Measurements from ENCODE around the gene AHR. TPM values are rescaled to one million over a fixed set of nuclear protein-coding genes. Genes with fewer than 3 reads are reported as not detected.

Gene AHR
- total and polyA plus RNA-seq, 2 donors (not counting 3 experiments of a cell fraction or from before 2014, with no cell fraction given): 4.8 to 31.8 TPM

DNA sequence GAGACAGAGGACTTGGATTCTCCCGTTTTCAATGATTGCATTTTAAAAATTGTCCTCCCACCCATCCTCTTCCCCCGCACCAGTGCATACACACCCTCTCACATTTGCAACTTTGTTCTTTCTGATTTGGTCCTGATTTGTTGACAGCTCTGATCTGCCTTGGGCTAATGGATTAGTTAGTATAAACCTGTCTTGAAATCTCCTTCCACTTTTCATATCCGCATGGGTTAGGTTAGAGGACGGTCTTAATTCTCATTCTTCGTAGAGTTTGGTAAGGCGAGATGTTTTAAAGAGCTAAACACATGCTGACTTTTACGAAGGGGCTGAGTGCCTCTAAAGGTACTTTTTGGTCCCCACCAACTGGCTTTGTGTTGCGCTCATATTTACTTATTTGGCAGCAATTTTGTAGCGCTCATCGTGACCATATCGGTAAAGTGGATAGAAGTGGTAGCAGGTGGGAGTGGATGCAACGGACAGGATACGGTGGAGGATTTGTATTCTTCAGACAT is 1.1 kb downstream of the AHR start:
- H2AFZ ChIP-seq (ENCODE audit: low read depth, low read length): peak overlapping the region; percentile 13
- dilution Hi-C loops (cut with MboI; ENCODE audit: extremely low pct_ligation_motif_present, low sequenced_read_pairs): no loop called here
- H3K36me3 ChIP-seq (ENCODE audit: control insufficient read depth in 2 of 2, extremely low read depth in 1 of 2, insufficient read depth in 2 of 2, low read length in 2 of 2): no peaks in the 10 kb centered on the region
- TF ChIP-seq GATA2 (IDR thresholded peaks at IDR 0.05; ENCODE audit: insufficient read depth, insufficient read length, low read depth, low read length) (no peak), JUN (IDR thresholded peaks at IDR 0.05; ENCODE audit: borderline replicate concordance, insufficient read depth, insufficient read length, low read depth) (no peak), POLR2AphosphoS5 (IDR thresholded peaks at IDR 0.05; ENCODE audit: insufficient read depth, low read depth, low read length) (peak; percentile 0)
- POLR2A ChIA-PET: interaction anchor here (1.2 kb wide), 1 partner anchor 14 kb away, joined by 3 read pairs; no protein-coding TSS in a partner anchor
- peaks cover 44% of the 10 kb centered on the region for H3K79me2 ChIP-seq (ENCODE audit: control insufficient read depth, insufficient read depth, low read length)
- DNase-seq (ENCODE audit: low read depth, low spot score) (peak; percentile 72), FAIRE-seq (peak; percentile 67)
- H4K20me1 ChIP-seq (replicated peaks; ENCODE audit: control insufficient read depth, extremely low read depth, insufficient read depth, low read length): no peaks in the 10 kb centered on the region
- intact Hi-C loops (cut with micrococcal nuclease): loop anchor here (5.0 to 10.0 kb wide), 2 partner anchors 497 to 1185 kb away; partner anchors contain the start of gene AGR2
- BruUV-seq (replicated peaks): TSS peak; percentile 35
- H3K9me3 ChIP-seq (replicated peaks; ENCODE audit: control insufficient read depth, insufficient read depth, low read length): no peaks in the 10 kb centered on the region
- no peaks in the 10 kb centered on the region for H3K27me3 ChIP-seq (ENCODE audit: control insufficient read depth in 2 of 2, insufficient read depth in 2 of 2, low read length in 2 of 2)
- no peaks in the 10 kb centered on the region for H3K9me1 ChIP-seq (replicated peaks; ENCODE audit: control insufficient read depth, extremely low read depth, insufficient read depth, low read length)
- peak overlapping the region; percentile 67 for H3K9ac ChIP-seq (replicated peaks; ENCODE audit: extremely low read depth, insufficient read depth, low read length)
- peak overlapping the region; percentile 62 to 97 (median 90) for H3K4me3 ChIP-seq (replicated peaks in 1 of 3; ENCODE audit: insufficient read depth in 1 of 3, low read depth in 1 of 3, low read length in 3 of 3)
- peak overlapping the region; percentile 79 for H3K4me2 ChIP-seq (ENCODE audit: insufficient read depth, low read length)
- CTCF ChIA-PET: interaction anchor here (0.8 to 4.6 kb wide), 5 partner anchors 237 to 381 kb away, joined by 3 to 42 read pairs (median 5); no protein-coding TSS in a partner anchor
- H3K4me1 ChIP-seq (ENCODE audit: control insufficient read depth, extremely low read depth, insufficient read depth, low read length): peaks cover 36% of the 10 kb centered on the region
- H3K27ac ChIP-seq (ENCODE audit: insufficient read depth, low read depth, low read length): peak overlapping the region; percentile 23

DNA sequence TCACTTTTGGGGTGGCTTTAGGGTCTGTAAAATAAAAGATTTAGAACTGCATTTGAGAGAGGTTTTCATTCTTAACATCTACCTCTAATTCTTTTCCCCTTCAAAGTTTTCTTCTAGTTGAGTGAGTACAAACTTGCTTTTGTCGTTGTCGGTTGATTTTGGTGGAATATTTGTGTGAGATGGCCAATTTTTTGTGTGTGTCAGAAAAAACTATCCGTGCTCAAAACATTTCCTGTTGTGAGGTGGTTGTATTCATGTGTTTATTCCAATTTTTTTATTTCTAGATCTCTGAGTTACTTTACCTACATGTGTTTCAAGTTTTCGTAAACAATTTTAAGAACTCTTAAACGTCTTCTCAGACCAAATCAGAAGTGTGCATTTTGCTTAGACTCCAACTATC is 1.6 kb downstream of the AHR start:
- Histone ChIP-seq H3K4me2 (ENCODE audit: insufficient read depth, low read length) (peak overlapping the region; percentile 79), H2AFZ (ENCODE audit: low read depth, low read length) (peak overlapping the region; percentile 13), H3K4me1 (ENCODE audit: control insufficient read depth, extremely low read depth, insufficient read depth, low read length) (peaks cover 41% of the 10 kb centered on the region), H3K27me3 (ENCODE audit: control insufficient read depth in 2 of 2, insufficient read depth in 2 of 2, low read length in 2 of 2) (no peaks in the 10 kb centered on the region), H3K27ac (ENCODE audit: insufficient read depth, low read depth, low read length) (peak overlapping the region; percentile 23), H3K9me1 (replicated peaks; ENCODE audit: control insufficient read depth, extremely low read depth, insufficient read depth, low read length) (no peaks in the 10 kb centered on the region), H3K9ac (replicated peaks; ENCODE audit: extremely low read depth, insufficient read depth, low read length) (peak overlapping the region; percentile 67), H4K20me1 (replicated peaks; ENCODE audit: control insufficient read depth, extremely low read depth, insufficient read depth, low read length) (no peaks in the 10 kb centered on the region), H3K9me3 (replicated peaks; ENCODE audit: control insufficient read depth, insufficient read depth, low read length) (no peaks in the 10 kb centered on the region), H3K4me3 (replicated peaks in 1 of 3; ENCODE audit: insufficient read depth in 1 of 3, low read depth in 1 of 3, low read length in 3 of 3) (peak overlapping the region; percentile 62 to 97 (median 90)), H3K36me3 (ENCODE audit: control insufficient read depth in 2 of 2, extremely low read depth in 1 of 2, insufficient read depth in 2 of 2, low read length in 2 of 2) (no peaks in the 10 kb centered on the region), H3K79me2 (ENCODE audit: control insufficient read depth, insufficient read depth, low read length) (peaks cover 48% of the 10 kb centered on the region)
- FAIRE-seq (no peak), DNase-seq (ENCODE audit: low read depth, low spot score) (no peak)
- CTCF ChIA-PET: interaction anchor here (0.8 to 4.6 kb wide), 5 partner anchors 237 to 382 kb away, joined by 3 to 42 read pairs (median 5); no protein-coding TSS in a partner anchor
- POLR2A ChIA-PET: no interaction called here
- BruUV-seq (replicated peaks): no TSS peak
- no peak for TF ChIP-seq GATA2 (IDR thresholded peaks at IDR 0.05; ENCODE audit: insufficient read depth, insufficient read length, low read depth, low read length)
- TF ChIP-seq, protein P1, sequence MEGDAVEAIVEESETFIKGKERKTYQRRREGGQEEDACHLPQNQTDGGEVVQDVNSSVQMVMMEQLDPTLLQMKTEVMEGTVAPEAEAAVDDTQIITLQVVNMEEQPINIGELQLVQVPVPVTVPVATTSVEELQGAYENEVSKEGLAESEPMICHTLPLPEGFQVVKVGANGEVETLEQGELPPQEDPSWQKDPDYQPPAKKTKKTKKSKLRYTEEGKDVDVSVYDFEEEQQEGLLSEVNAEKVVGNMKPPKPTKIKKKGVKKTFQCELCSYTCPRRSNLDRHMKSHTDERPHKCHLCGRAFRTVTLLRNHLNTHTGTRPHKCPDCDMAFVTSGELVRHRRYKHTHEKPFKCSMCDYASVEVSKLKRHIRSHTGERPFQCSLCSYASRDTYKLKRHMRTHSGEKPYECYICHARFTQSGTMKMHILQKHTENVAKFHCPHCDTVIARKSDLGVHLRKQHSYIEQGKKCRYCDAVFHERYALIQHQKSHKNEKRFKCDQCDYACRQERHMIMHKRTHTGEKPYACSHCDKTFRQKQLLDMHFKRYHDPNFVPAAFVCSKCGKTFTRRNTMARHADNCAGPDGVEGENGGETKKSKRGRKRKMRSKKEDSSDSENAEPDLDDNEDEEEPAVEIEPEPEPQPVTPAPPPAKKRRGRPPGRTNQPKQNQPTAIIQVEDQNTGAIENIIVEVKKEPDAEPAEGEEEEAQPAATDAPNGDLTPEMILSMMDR (IDR thresholded peaks at IDR 0.05; ENCODE audit: extremely low read depth in 1 of 2, insufficient read depth in 1 of 2, low read depth in 1 of 2, low read length in 2 of 2): no peak
- no peak for TF ChIP-seq FOS (IDR thresholded peaks at IDR 0.05; ENCODE audit: borderline replicate concordance, insufficient read depth, low read length)
- TF ChIP-seq JUN (IDR thresholded peaks at IDR 0.05; ENCODE audit: borderline replicate concordance, insufficient read depth, insufficient read length, low read depth): no peak
- no peak for TF ChIP-seq POLR2A (IDR thresholded peaks at IDR 0.05; ENCODE audit: low read depth, low read length)
- TF ChIP-seq EZH2 (IDR thresholded peaks at IDR 0.05; ENCODE audit: borderline replicate concordance, low read depth, low read length, severe bottlenecking): no peak
- no peak for TF ChIP-seq POLR2AphosphoS5 (IDR thresholded peaks at IDR 0.05; ENCODE audit: insufficient read depth, low read depth, low read length)
- TF ChIP-seq MYC (IDR thresholded peaks at IDR 0.05; ENCODE audit: low read depth, low read length): no peak
- TF ChIP-seq, protein P2, sequence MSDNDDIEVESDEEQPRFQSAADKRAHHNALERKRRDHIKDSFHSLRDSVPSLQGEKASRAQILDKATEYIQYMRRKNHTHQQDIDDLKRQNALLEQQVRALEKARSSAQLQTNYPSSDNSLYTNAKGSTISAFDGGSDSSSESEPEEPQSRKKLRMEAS (IDR thresholded peaks at IDR 0.05; ENCODE audit: insufficient read depth, insufficient read length): no peak
- dilution Hi-C loops (cut with MboI; ENCODE audit: extremely low pct_ligation_motif_present, low sequenced_read_pairs): loop anchor here (10.0 kb wide), 1 partner anchor 145 kb away; no protein-coding TSS in a partner anchor
- intact Hi-C loops (cut with micrococcal nuclease): loop anchor here (1.0 to 10.0 kb wide), 4 partner anchors 158 to 1045 kb away; no protein-coding TSS in a partner anchor

Measured in endothelial cell of umbilical vein (primary cell).